HG03460 (cell line): Measurements from ENCODE around the gene KYAT1.

Source experiments
- ATAC-seq: cut with Tn5 transposase; IDR thresholded peaks from one replicate; pipeline ENCODE4 v1.9.1; 2021; ENCODE audit not compliant: unreplicated experiment

The KYAT1 gene

DNA sequence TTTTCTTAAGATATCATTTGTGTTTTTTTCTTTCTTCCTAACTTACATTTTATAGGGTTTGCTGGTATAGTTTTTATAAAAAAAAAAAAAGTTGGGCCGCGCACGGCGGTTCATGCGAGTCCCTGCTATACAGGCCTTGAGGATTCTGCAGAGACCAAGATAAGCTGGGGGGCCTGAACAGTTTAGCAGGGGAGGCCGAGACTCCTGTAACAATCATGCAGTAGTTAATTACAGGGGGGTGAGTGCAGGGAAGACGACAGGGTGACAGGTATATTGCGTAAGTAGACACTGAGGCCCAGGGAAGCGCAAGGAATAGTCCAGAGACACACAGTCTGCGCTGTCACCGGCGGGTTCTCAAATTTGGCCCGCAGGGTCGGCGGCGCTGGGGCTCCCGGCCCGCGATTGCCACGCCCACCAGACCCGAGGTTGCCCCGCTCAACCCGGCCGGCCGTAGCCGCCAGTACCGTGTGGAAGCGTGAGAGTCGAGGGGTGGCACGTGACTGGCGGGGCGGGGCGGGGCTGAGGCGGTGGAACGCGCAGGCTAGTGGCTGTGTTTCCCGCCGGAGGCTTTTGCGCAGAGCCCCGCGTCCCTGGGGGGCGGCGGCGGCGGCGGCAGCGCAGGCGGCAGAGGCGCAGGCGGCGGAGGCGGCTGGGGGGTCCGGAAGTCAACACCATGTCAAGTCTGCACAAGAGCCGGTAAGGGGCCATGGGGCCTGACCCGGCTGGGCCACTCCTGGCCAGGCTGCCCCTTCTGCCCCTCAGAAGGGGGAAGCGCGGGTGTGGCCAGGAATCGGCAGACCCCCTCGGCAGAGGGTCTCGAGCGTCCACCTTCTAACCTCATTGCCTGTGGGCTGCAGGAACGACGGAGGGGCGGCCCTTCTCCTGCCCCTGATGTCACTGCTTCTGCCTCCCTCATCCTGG, 94.8 kb downstream of the KYAT1 start, which contains the start of gene TBC1D13:
Gene TBC1D13 (plus strand): TSS at position 573 of the 921 bp plus-strand sequence. CDS start 101 bp downstream, at position 674.
- peak; percentile 83 for ATAC-seq

DNA sequence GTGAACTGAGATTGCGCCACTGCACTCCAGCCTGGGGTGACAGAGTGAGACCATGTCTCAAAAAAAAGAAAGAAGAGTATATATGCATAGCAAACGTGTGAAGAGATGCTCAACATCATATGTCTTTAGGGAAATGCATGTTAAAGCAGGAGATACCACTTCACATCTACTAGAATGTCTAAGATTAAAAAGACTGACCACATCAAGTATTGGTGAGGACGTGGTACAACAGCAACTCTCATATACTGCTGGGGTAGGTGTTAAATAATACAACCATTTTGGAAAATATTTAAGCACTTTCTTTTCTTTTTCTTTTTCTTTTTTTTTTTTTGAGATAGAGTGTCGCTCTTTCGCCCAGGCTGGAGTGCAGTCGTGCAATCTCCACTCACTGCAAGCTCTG, 96.3 kb downstream of the KYAT1 start:
- ATAC-seq = no peak
